ENCODE measurements around the gene BANK1. TPM values are rescaled to one million over a fixed set of nuclear protein-coding genes. Genes with fewer than 3 reads are reported as not detected.

BANK1 gene
- polyA plus RNA-seq, 1 of the 3 experiments (the other 2 are of a cell fraction): not detected

GRCh38 chr4:101801958-101802357, 11.4 kb downstream of the BANK1 start:
- H2AFZ ChIP-seq (ENCODE audit: low read depth): no peak overlapping the region
- no peaks in the 10 kb centered on the region for H3K9me2 ChIP-seq
- H3K9me3 ChIP-seq: no peaks in the 10 kb centered on the region
- no peaks in the 10 kb centered on the region for H3K79me2 ChIP-seq (ENCODE audit: insufficient read depth)
- 69% methylated on average over 3 of the region's 3 CpGs for WGBS (ENCODE audit: low lambda C conversion rate)
- TF ChIP-seq GABPA (IDR thresholded peaks at IDR 0.05; ENCODE audit: low read depth) (no peak), YY1 (IDR thresholded peaks at IDR 0.05; ENCODE audit: low read depth) (no peak), MXI1 (IDR thresholded peaks at IDR 0.05; ENCODE audit: low read depth, low read length) (no peak), FOXJ3 (CRISPR knock-in tag; IDR thresholded peaks at IDR 0.05) (no peak)
- no peak overlapping the region for H3K27ac ChIP-seq (ENCODE audit: low read depth in 2 of 2, low read length in 1 of 2)
- DNase-seq: no peak
- ChIA-PET POLR2A (no interaction called here), CTCF (no interaction called here)
- H3K27me3 ChIP-seq (ENCODE audit: insufficient read depth): no peaks in the 10 kb centered on the region
- H3K4me1 ChIP-seq (ENCODE audit: control insufficient read depth in 1 of 2, insufficient read depth in 2 of 2, low read depth in 1 of 2, low read length in 1 of 2): no peaks in the 10 kb centered on the region
- no peaks in the 10 kb centered on the region for H4K20me1 ChIP-seq (ENCODE audit: insufficient read depth)
- H3K9ac ChIP-seq: no peak overlapping the region
- H3K4me2 ChIP-seq: no peak overlapping the region
- no peak overlapping the region for H3K4me3 ChIP-seq (ENCODE audit: low read depth in 2 of 2, low read length in 1 of 2)
- H3F3A ChIP-seq (replicated peaks; ENCODE audit: insufficient read depth): no peaks in the 10 kb centered on the region
- no peaks in the 10 kb centered on the region for H3K36me3 ChIP-seq (replicated peaks in 1 of 2; ENCODE audit: control insufficient read depth in 1 of 2, insufficient read depth in 2 of 2, low read length in 1 of 2)

GRCh38 chr4:101806914-101807313, 16.4 kb downstream of the BANK1 start:
- POLR2A ChIA-PET: no interaction called here
- Histone ChIP-seq H3K27me3 (ENCODE audit: insufficient read depth) (no peaks in the 10 kb centered on the region), H3K4me3 (ENCODE audit: low read depth in 2 of 2, low read length in 1 of 2) (no peak overlapping the region), H3K9me3 (no peaks in the 10 kb centered on the region), H3K4me2 (no peak overlapping the region), H3K27ac (ENCODE audit: low read depth in 2 of 2, low read length in 1 of 2) (no peak overlapping the region), H4K20me1 (ENCODE audit: insufficient read depth) (no peaks in the 10 kb centered on the region), H2AFZ (ENCODE audit: low read depth) (no peak overlapping the region), H3K36me3 (replicated peaks in 1 of 2; ENCODE audit: control insufficient read depth in 1 of 2, insufficient read depth in 2 of 2, low read length in 1 of 2) (no peaks in the 10 kb centered on the region), H3F3A (replicated peaks; ENCODE audit: insufficient read depth) (no peaks in the 10 kb centered on the region), H3K79me2 (ENCODE audit: insufficient read depth) (no peaks in the 10 kb centered on the region), H3K9ac (no peak overlapping the region), H3K9me2 (no peaks in the 10 kb centered on the region), H3K4me1 (ENCODE audit: control insufficient read depth in 1 of 2, insufficient read depth in 2 of 2, low read depth in 1 of 2, low read length in 1 of 2) (no peaks in the 10 kb centered on the region)
- CTCF ChIA-PET: interaction anchor here (1.5 kb wide), 1 partner anchor 451 kb away, joined by 3 read pairs; no protein-coding TSS in a partner anchor
- 80% methylated on average over 2 of the region's 2 CpGs for WGBS (ENCODE audit: low lambda C conversion rate)
- TF ChIP-seq GABPA (IDR thresholded peaks at IDR 0.05; ENCODE audit: low read depth) (no peak), ELF1 (IDR thresholded peaks at IDR 0.05) (no peak), CTCF (IDR thresholded peaks at IDR 0.05) (no peak), USF1 (IDR thresholded peaks at IDR 0.05; ENCODE audit: borderline replicate concordance, low read depth) (no peak), CHD2 (IDR thresholded peaks at IDR 0.05; ENCODE audit: low read length, partially characterized antibody) (no peak), RXRA (IDR thresholded peaks at IDR 0.05; ENCODE audit: borderline replicate concordance, low read depth) (no peak), IRF3 (IDR thresholded peaks at IDR 0.05; ENCODE audit: low read depth, low read length) (no peak), EZH2phosphoT487 (IDR thresholded peaks at IDR 0.05; ENCODE audit: borderline replicate concordance, low read depth) (no peak)
- no peak for DNase-seq
